ENCODE measurements around the gene ANO9. TPM values are rescaled to one million over a fixed set of nuclear protein-coding genes. Genes with fewer than 3 reads are reported as not detected.
A peak's percentile ranks its signal among the peaks of the same experiment; 100 is the strongest.
"Not testable (repeated sequence)": the region's sequence is repeated elsewhere in the genome, so short reads cannot be mapped to it uniquely, and the experiment has no call there.

Gene ANO9
- total RNA-seq, 1 experiment from 2014 or later, result not detected

- Histone ChIP-seq H3K36me3 (peaks cover 4% of the 10 kb centered on the region), H3K27me3 (no peaks in the 10 kb centered on the region), H3K4me3 (no peak overlapping the region), H3K9me3 (no peaks in the 10 kb centered on the region)
- DNase-seq, result no peak
Observed at GRCh38 chr11:474914-475506, 33.2 kb upstream of the ANO9 start.

- Histone ChIP-seq H3K4me3 (no peak overlapping the region), H3K9me3 (no peaks in the 10 kb centered on the region), H3K27me3 (no peaks in the 10 kb centered on the region), H3K36me3 (peaks cover 4% of the 10 kb centered on the region)
- DNase-seq, result no peak
Observed at GRCh38 chr11:473962-474785, 32.4 kb upstream of the ANO9 start.

- Histone ChIP-seq H3K9me3 (no peaks in the 10 kb centered on the region), H3K27me3 (no peaks in the 10 kb centered on the region), H3K36me3 (peaks cover 4% of the 10 kb centered on the region), H3K4me3 (no peak overlapping the region)
- no peak for DNase-seq
Observed at GRCh38 chr11:473415-473814, 31.6 kb upstream of the ANO9 start.

GRCh38 chr11:472816-473215 lies 31.0 kb upstream of the ANO9 start:
- H3K27me3 ChIP-seq, result no peaks in the 10 kb centered on the region
- no peak overlapping the region for H3K4me3 ChIP-seq
- peaks cover 4% of the 10 kb centered on the region for H3K36me3 ChIP-seq
- no peak for DNase-seq
- H3K9me3 ChIP-seq, result no peaks in the 10 kb centered on the region

GRCh38 chr11:472272-472671 lies 30.5 kb upstream of the ANO9 start:
- no peak for DNase-seq
- peaks cover 4% of the 10 kb centered on the region for H3K36me3 ChIP-seq
- H3K27me3 ChIP-seq, result no peaks in the 10 kb centered on the region
- H3K9me3 ChIP-seq, result no peaks in the 10 kb centered on the region
- H3K4me3 ChIP-seq, result no peak overlapping the region

- H3K9me3 ChIP-seq, result no peaks in the 10 kb centered on the region
- no peaks in the 10 kb centered on the region for H3K27me3 ChIP-seq
- H3K4me3 ChIP-seq, result no peak overlapping the region
- DNase-seq, result no peak
- H3K36me3 ChIP-seq, result peaks cover 4% of the 10 kb centered on the region
Observed at GRCh38 chr11:471468-472145, 29.8 kb upstream of the ANO9 start.

- no peak overlapping the region for H3K4me3 ChIP-seq
- H3K36me3 ChIP-seq, result peaks cover 15% of the 10 kb centered on the region
- peak; percentile 71 for DNase-seq
- no peaks in the 10 kb centered on the region for H3K27me3 ChIP-seq
- H3K9me3 ChIP-seq, result no peaks in the 10 kb centered on the region
Observed at GRCh38 chr11:469684-470560, 28.1 kb upstream of the ANO9 start.

- DNase-seq, H3K9me3 ChIP-seq, H3K4me3 ChIP-seq, H3K27me3 ChIP-seq: not testable (repeated sequence)
- peaks cover 13% of the 10 kb centered on the region for H3K36me3 ChIP-seq
Observed at GRCh38 chr11:469026-469683, 27.3 kb upstream of the ANO9 start.

GRCh38 chr11:468493-468892 lies 26.7 kb upstream of the ANO9 start:
- Histone ChIP-seq H3K9me3 (no peaks in the 10 kb centered on the region), H3K4me3 (no peak overlapping the region), H3K27me3 (no peaks in the 10 kb centered on the region), H3K36me3 (peaks cover 13% of the 10 kb centered on the region)
- no peak for DNase-seq

- H3K27me3 ChIP-seq, result no peaks in the 10 kb centered on the region
- H3K9me3 ChIP-seq, result no peaks in the 10 kb centered on the region
- H3K4me3 ChIP-seq, result no peak overlapping the region
- no peak for DNase-seq
- H3K36me3 ChIP-seq, result peaks cover 13% of the 10 kb centered on the region
Observed at GRCh38 chr11:468036-468435, 26.2 kb upstream of the ANO9 start.

- H3K36me3 ChIP-seq, result peaks cover 13% of the 10 kb centered on the region
- H3K4me3 ChIP-seq, result no peak overlapping the region
- H3K9me3 ChIP-seq, result no peaks in the 10 kb centered on the region
- no peaks in the 10 kb centered on the region for H3K27me3 ChIP-seq
- DNase-seq, result no peak
Observed at GRCh38 chr11:465896-466530, 24.2 kb upstream of the ANO9 start.

GRCh38 chr11:464316-464715 lies 22.5 kb upstream of the ANO9 start:
- DNase-seq, result no peak
- peaks cover 25% of the 10 kb centered on the region for H3K36me3 ChIP-seq
- no peaks in the 10 kb centered on the region for H3K9me3 ChIP-seq
- no peaks in the 10 kb centered on the region for H3K27me3 ChIP-seq
- no peak overlapping the region for H3K4me3 ChIP-seq

- Histone ChIP-seq H3K36me3 (peaks cover 26% of the 10 kb centered on the region), H3K27me3 (no peaks in the 10 kb centered on the region), H3K4me3 (no peak overlapping the region), H3K9me3 (no peaks in the 10 kb centered on the region)
- no peak for DNase-seq
Observed at GRCh38 chr11:462107-462890, 20.5 kb upstream of the ANO9 start.

- H3K9me3 ChIP-seq, result no peaks in the 10 kb centered on the region
- DNase-seq, result no peak
- H3K4me3 ChIP-seq, result no peak overlapping the region
- H3K27me3 ChIP-seq, result no peaks in the 10 kb centered on the region
- peaks cover 31% of the 10 kb centered on the region for H3K36me3 ChIP-seq
Observed at GRCh38 chr11:461626-462025, 19.8 kb upstream of the ANO9 start.
